K562 (cell line): ENCODE data around the gene VPS13D. TPM values are rescaled to one million over a fixed set of nuclear protein-coding genes. Genes with fewer than 3 reads are reported as not detected.

Experiments
- CCAR2 ChIP-seq: fragments of 200-400 bp; formaldehyde crosslinking; IDR thresholded peaks from 2 replicates; pipeline ENCODE4 v1.6.1; 2017; ENCODE audit warnings: mild to moderate bottlenecking, low read depth, low read length
- CCNT2 ChIP-seq: IDR thresholded peaks from 2 replicates; pipeline ENCODE4 v1.6.1; 2011; ENCODE audit warnings: borderline replicate concordance, low read depth, mild to moderate bottlenecking, moderate library complexity, mixed read lengths, low read length; ENCODE audit not compliant: insufficient read length; ENCODE audit errors: extremely low read depth
- DNMT1 ChIP-seq: fragments of 450-650 bp; IDR thresholded peaks from 2 replicates; pipeline ENCODE4 v1.6.1; 2016; ENCODE audit warnings: antibody characterized with exemption, mild to moderate bottlenecking
- IFI16 ChIP-seq: fragments of 250-450 bp; sonication (Bioruptor Pico); IDR thresholded peaks from 2 replicates; pipeline ENCODE4 v2.1.2; 2022; ENCODE audit warnings: mild to moderate bottlenecking, inconsistent platforms
- KAT7 ChIP-seq: sonication (generic); formaldehyde crosslinking; IDR thresholded peaks from 2 replicates; pipeline ENCODE4 v1.8.0; 2022; ENCODE audit warnings: missing genetic modification reagents, mild to moderate bottlenecking, borderline replicate concordance
- KDM1A ChIP-seq, 2 experiments: fragments of 450-650 bp; IDR thresholded peaks; 2 replicates each; pipeline ENCODE4 v1.6.1; 2016; ENCODE audit warnings: mild to moderate bottlenecking in 2 of 2
- MBD2 ChIP-seq: sonication (generic); IDR thresholded peaks from 2 replicates; pipeline ENCODE4 v1.6.1; 2016; ENCODE audit warnings: low read depth, borderline replicate concordance
- MEF2D ChIP-seq: conservative IDR thresholded peaks from 2 replicates; pipeline ENCODE4 v1.6.1; 2016; ENCODE audit warnings: low read depth, missing genetic modification characterization, missing compliant biosample characterization
- NFATC3 ChIP-seq: fragments of 450-650 bp; IDR thresholded peaks from 2 replicates; pipeline ENCODE4 v1.6.1; 2017; ENCODE audit warnings: mild to moderate bottlenecking
- PRDM10 ChIP-seq: fragments of 450-650 bp; IDR thresholded peaks from 2 replicates; pipeline ENCODE4 v1.6.1; 2018; ENCODE audit not compliant: partially characterized antibody
- RAD21 ChIP-seq, 2 experiments: fragments of 250-450 bp in 1 of 2; fragments of 450-650 bp in 1 of 2; sonication (Bioruptor Pico) in 1 of 2; formaldehyde crosslinking in 1 of 2; IDR thresholded peaks in 1 of 2; conservative IDR thresholded peaks in 1 of 2; 2 replicates each; pipeline versions ENCODE4 v1.4.0 to v1.8.0; 2020 to 2022; ENCODE audit warnings: mild to moderate bottlenecking in 2 of 2, moderate library complexity in 1 of 2
- RBM25 ChIP-seq: fragments of 200-400 bp; formaldehyde crosslinking; IDR thresholded peaks from 2 replicates; pipeline ENCODE4 v1.6.1; 2018; ENCODE audit warnings: low read length, low read depth, moderate library complexity; ENCODE audit not compliant: severe bottlenecking
- USF1 ChIP-seq: sonication (generic); formaldehyde crosslinking; IDR thresholded peaks from 2 replicates; pipeline ENCODE4 v1.9.0; 2022; ENCODE audit warnings: mild to moderate bottlenecking, missing genetic modification reagents
- YBX1 ChIP-seq: fragments of 450-650 bp; IDR thresholded peaks from 2 replicates; pipeline ENCODE4 v1.7.1; 2016; ENCODE audit warnings: mild to moderate bottlenecking
- ZSCAN29 ChIP-seq: fragments of 450-650 bp; IDR thresholded peaks from 2 replicates; pipeline ENCODE4 v1.6.1; 2017
- polyA plus RNA-seq, 8 experiments: library from polyadenylated mRNA; depleted of rRNA in 4 of 8; stranded (reverse) in 5 of 8; unstranded in 3 of 8; fragments of >200 nt; fragmentation: Nextera tagmentation in 2 of 8; fragmentation: Illumina TruSeq in 1 of 8; extraction: Ambion mirVana in 2 of 8; extraction: Trizol in 1 of 8; gene quantifications; 2 replicates each; pipeline versions ENCODE4 v1.2.1 to v1.2.3, GENCODE V29; 2011 to 2014; ENCODE audit warnings: inconsistent platforms in 1 of 8, missing spikeins in 1 of 8
- total RNA-seq, 7 experiments: library from RNA; depleted of rRNA in 6 of 7; stranded (reverse); fragments of >200 nt in 6 of 7; fragmentation: Illumina TruSeq in 2 of 7; extraction: Trizol in 2 of 7; gene quantifications; 2 replicates each; pipeline versions ENCODE4 v1.2.1 to v1.2.3, GENCODE V29; 2011 to 2021; ENCODE audit warnings: low replicate concordance in 1 of 7
- TF ChIP-seq, protein P1 (sequence below): fragments of 250-450 bp; sonication (Bioruptor Pico); IDR thresholded peaks from 2 replicates; pipeline ENCODE4 v1.5.0; 2021
- TF ChIP-seq, protein P2 (sequence below): fragments of 250-450 bp; sonication (Bioruptor Pico); IDR thresholded peaks from 2 replicates; pipeline ENCODE4 v1.8.0; 2022; ENCODE audit warnings: inconsistent platforms, mild to moderate bottlenecking, moderate library complexity, borderline replicate concordance

The VPS13D gene
- total and polyA plus RNA-seq, 9 of the 15 experiments (the other 6 are each of a cell fraction or from before 2014, with no cell fraction given), result 6.1 to 51.5 (median 38.5) TPM

GRCh38 chr1:12188115-12188514, 41.7 kb upstream of the VPS13D start (continued):
- TF ChIP-seq KDM1A (IDR thresholded peaks at IDR 0.05), result peak in 1 of 2 experiments; percentile 14; a peak in 1 of 4 replicates
- TF ChIP-seq PRDM10, result no peak
- TF ChIP-seq YBX1, result no peak
- TF ChIP-seq RAD21 (CRISPR knock-in tag; conservative IDR thresholded peaks at IDR 0.05 in 1 of 2, IDR thresholded peaks at IDR 0.05 in 1 of 2), result no peak
- TF ChIP-seq, protein P1, sequence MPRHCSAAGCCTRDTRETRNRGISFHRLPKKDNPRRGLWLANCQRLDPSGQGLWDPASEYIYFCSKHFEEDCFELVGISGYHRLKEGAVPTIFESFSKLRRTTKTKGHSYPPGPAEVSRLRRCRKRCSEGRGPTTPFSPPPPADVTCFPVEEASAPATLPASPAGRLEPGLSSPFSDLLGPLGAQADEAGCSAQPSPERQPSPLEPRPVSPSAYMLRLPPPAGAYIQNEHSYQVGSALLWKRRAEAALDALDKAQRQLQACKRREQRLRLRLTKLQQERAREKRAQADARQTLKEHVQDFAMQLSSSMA, result no peak
- no peak for TF ChIP-seq DNMT1
- no peak for TF ChIP-seq IFI16
- no peak for TF ChIP-seq MBD2
- TF ChIP-seq ZSCAN29, result no peak
- TF ChIP-seq MEF2D (tag), result no peak
- TF ChIP-seq KAT7 (CRISPR knock-in tag), result no peak
- TF ChIP-seq CCAR2, result no peak
- TF ChIP-seq RBM25, result peak; percentile 82
- no peak for TF ChIP-seq CCNT2
- no peak for TF ChIP-seq USF1
- TF ChIP-seq, protein P2, sequence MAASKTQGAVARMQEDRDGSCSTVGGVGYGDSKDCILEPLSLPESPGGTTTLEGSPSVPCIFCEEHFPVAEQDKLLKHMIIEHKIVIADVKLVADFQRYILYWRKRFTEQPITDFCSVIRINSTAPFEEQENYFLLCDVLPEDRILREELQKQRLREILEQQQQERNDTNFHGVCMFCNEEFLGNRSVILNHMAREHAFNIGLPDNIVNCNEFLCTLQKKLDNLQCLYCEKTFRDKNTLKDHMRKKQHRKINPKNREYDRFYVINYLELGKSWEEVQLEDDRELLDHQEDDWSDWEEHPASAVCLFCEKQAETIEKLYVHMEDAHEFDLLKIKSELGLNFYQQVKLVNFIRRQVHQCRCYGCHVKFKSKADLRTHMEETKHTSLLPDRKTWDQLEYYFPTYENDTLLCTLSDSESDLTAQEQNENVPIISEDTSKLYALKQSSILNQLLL (CRISPR knock-in tag), result no peak
- TF ChIP-seq NFATC3, result no peak
